Melanocyte of skin (primary cell): Measurements from ENCODE around the gene KLHL29. TPM values are rescaled to one million over a fixed set of nuclear protein-coding genes. Genes with fewer than 3 reads are reported as not detected.

Experiments used
- total RNA-seq, 2 donors: library from RNA; depleted of rRNA; stranded (reverse); fragments of >200 nt; gene quantifications; 2 replicates each; pipeline ENCODE4 v1.2.3, GENCODE V29; 2012

KLHL29 gene
- total RNA-seq: 10 to 100 TPM in 1 of 2 donors, 1 to 10 TPM in 1; 4.5 to 10.3 TPM

GRCh38 chr2:23384551-23385343 is at the start of gene KLHL29:
Gene KLHL29, plus strand, starts transcription at chr2:23385179. Its CDS starts 177,018 bp downstream, at chr2:23562197.

